Testis (tissue), 2 donors: ENCODE measurements around the gene SLX4.

Experiments
- POLR2A ChIP-seq: fragments of 450-650 bp; IDR thresholded peaks from one replicate; pipeline ENCODE4 v1.6.1; 2017; ENCODE audit warnings: antibody characterized with exemption, mild to moderate bottlenecking, moderate library complexity
- TF ChIP-seq, protein P1 (sequence below), 3 experiments: fragments of 450-650 bp in 2 of 3; fragments of 200-600 bp in 1 of 3; sonication (generic) in 1 of 3; IDR thresholded peaks; one replicate each; pipeline ENCODE4 v1.5.1; 2016 to 2019; ENCODE audit warnings: antibody characterized with exemption in 3 of 3, mild to moderate bottlenecking in 2 of 3, moderate library complexity in 1 of 3

DNA sequence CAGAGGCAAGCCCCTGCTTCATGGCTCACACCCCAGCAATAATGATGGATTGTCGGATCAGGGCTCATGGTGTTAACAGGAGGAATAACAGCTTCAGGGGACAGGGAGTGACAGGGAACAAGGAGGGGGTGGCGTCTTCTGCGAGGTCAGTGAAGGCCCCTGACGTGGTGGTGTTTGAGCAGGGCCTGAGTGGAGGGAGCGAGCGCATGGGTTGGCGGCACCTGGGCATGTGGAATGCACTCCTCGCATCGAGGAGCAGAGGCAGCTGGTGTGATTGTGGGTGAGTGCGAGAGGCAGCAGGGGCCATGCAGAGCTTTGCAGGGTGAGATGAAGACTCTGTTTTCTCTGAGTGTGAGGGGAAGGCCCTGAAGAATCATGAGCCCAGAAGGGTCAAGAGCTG lies 77.3 kb downstream of the SLX4 start:
- TF ChIP-seq POLR2A = no peak
- TF ChIP-seq, protein P1, sequence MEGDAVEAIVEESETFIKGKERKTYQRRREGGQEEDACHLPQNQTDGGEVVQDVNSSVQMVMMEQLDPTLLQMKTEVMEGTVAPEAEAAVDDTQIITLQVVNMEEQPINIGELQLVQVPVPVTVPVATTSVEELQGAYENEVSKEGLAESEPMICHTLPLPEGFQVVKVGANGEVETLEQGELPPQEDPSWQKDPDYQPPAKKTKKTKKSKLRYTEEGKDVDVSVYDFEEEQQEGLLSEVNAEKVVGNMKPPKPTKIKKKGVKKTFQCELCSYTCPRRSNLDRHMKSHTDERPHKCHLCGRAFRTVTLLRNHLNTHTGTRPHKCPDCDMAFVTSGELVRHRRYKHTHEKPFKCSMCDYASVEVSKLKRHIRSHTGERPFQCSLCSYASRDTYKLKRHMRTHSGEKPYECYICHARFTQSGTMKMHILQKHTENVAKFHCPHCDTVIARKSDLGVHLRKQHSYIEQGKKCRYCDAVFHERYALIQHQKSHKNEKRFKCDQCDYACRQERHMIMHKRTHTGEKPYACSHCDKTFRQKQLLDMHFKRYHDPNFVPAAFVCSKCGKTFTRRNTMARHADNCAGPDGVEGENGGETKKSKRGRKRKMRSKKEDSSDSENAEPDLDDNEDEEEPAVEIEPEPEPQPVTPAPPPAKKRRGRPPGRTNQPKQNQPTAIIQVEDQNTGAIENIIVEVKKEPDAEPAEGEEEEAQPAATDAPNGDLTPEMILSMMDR (IDR thresholded peaks at IDR 0.05) = no peak
